Measurements from ENCODE around the gene ABI3BP.

The ABI3BP gene

GRCh38 chr3:100766069-100766468, 227.2 kb downstream of the ABI3BP start:
- no peak for DNase-seq

- no peak for DNase-seq
Observed at GRCh38 chr3:100765437-100765975, 227.7 kb downstream of the ABI3BP start.

GRCh38 chr3:100761951-100762350, 231.3 kb downstream of the ABI3BP start:
- DNase-seq = no peak

GRCh38 chr3:100761211-100761942, 231.8 kb downstream of the ABI3BP start:
- peak; percentile 18 for DNase-seq

- no peak for DNase-seq
Observed at GRCh38 chr3:100760377-100760776, 232.8 kb downstream of the ABI3BP start.

DNA sequence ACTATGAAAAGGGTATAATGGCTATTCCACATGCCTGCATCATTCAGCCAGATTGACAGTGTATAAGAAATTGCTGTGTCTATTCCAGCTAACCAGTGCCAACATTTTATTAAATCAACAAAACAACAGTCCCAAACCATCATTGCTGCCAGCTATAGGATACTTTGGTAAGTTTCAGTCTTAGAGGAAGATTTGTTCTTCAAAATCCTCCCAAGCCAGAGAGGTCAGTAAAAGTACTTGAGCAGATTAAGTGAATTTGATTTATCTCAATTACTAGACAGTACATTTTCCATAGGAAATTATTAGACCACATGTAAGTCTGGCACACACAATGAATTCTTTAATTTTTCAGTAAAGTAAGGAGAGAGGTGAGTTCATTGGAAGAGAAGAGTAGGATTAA, 233.3 kb downstream of the ABI3BP start:
- DNase-seq = no peak

DNA sequence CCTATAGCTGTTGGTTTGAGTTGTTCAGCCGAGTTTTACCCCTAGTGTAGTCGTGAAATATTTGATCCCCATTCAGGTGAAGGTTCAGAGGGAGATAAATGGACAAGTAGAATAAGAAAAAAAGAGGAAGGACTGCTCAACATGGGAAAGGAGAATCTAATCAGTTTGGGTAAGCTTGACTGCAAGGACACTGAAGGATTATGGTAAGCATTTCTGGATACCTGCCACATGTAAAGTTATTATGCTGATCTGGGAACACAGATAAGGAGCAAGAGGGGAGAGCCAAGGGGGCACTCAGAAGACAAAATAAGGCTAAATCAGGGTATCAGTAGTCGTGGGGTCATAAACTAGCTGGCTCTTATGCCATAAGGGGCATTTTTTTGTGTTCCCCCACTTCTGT, 234.1 kb downstream of the ABI3BP start:
- DNase-seq = no peak

GRCh38 chr3:100756441-100756840, 236.8 kb downstream of the ABI3BP start:
- DNase-seq = no peak

DNA sequence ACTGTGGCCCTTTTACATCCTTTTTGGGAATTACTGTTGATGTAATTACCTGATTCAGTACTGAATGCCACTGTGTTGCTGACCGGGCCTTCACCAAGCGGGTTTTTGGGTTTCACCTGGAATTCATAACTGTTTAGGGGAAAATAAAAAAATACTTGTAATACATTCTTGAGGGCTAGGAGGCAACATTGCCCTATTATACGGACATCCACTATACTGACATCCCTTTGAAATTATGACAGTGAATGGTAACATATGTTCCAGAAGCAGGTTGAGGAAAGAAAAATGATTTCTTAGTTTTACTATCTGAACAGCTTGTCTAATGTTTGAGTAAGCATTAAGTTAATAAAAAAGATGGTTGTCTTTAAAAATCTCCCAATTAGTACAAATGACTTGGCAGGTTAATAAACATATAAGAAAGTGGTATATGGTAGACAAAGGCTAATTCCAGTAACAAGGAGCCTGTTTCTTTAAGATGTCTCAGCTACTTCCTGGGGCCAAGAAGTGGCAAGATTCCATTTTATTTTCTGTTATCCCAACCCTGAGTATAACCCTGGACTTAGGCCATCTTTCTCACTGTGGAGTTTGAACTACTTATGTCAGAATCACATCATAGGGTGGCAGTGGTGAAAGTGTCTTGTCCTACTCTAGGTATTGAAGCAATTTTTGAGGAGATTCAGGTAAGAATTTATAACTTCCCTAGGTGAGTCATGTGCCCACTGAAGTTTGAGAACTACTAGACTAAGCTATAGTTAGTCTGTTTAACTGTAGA, 238.5 kb downstream of the ABI3BP start:
- DNase-seq = peak; percentile 12

DNA sequence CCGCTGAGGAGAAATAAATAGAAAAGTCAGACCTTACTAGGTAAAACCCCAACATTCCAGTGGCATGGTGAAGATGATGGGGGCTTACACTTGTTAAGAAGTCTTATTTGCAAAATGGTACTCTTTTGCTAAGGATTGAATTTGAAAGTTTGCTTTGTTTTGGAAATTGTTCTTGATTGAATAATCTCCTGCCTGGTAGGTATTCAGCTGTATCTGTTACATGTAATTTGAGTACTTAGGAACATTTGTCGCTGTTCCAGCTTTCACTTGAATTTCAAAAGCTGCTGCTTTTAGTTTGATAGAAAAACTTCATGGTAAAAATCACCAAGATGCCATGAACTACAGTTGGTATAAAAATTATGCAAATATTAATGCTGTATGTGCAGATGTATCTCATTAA, 239.4 kb downstream of the ABI3BP start:
- DNase-seq = no peak

- no peak for DNase-seq
Observed at GRCh38 chr3:100748967-100749366, 244.3 kb downstream of the ABI3BP start.

GRCh38 chr3:100748220-100748619, 245.0 kb downstream of the ABI3BP start:
- no peak for DNase-seq

GRCh38 chr3:100746092-100746491, 247.1 kb downstream of the ABI3BP start:
- no peak for DNase-seq

- DNase-seq = no peak
Observed at GRCh38 chr3:100745617-100746016, 247.6 kb downstream of the ABI3BP start.

DNA sequence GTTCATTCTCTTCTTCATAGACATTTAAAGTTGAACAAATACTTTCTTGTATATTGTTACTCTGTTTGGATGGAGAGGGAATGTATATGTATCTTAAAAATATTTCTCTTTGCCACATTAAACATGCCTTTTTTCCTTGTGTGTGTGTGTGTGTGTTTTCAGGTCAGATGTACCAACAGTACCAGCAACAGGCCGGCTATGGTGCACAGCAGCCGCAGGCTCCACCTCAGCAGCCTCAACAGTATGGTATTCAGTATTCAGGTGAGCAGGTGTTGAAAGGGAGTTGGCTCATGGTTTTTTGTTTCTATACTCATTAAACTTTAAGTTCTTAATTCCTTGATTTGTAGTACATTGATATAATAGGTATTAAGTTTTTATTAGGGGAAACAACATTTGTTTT, 248.6 kb downstream of the ABI3BP start:
- DNase-seq = no peak

DNA sequence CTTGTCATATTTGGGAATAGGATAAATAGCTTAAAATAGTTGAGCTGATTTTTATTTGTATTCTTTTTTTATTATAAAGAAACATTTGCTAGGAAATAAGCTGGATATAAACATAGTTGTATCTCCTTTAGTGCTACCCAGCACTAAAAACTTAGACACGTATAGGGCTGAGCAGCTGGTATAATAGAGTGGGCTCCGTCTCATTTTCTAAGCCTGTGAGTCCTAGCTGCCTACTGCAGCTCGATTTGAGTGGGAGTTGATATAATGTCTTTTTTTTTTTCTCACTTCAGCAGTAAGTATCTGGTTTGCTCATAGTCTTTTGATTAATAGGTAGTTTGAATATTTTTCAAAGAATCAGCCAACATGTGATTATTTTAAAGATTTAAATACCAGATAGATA, 249.7 kb downstream of the ABI3BP start:
- DNase-seq = no peak

DNA sequence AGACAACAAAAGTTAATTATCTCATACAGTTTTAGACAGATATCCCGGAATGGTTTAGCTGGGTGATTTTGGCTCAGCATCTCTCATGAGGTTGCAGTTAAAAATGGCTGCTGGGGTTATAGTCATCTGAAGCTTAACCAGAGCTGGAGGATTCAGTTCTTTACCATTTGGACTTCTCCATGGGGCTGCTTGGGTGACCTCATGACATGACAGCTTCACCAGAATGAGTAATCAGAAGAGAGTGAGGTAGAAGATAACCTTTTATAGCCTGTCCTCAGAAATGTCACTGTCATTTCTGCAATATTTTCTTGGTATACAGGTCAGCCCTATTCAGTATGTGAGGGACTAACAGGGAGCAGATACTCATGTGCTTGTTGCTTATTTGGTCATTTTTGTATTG, 253.0 kb downstream of the ABI3BP start:
- DNase-seq = no peak

DNA sequence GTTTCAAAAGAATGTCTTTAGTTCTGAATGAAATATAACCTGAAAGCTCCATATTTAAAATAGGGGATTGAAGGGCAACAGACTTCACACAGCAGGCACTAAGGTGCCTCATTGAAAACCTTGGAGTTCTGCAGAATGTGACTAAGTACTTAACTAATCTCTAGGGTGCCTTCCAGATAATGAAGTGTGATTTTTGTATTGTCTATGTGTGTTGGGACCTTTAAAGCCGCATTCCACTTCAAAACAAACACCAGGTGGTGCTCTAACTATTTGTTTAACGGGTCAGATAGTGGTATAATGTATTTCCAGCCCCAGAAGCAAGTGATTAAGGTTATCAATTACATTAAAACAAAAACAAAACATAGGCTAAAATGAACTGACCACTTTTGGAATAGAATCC, 255.9 kb downstream of the ABI3BP start:
- DNase-seq = no peak

GRCh38 chr3:100732435-100732834, 260.8 kb downstream of the ABI3BP start:
- DNase-seq = no peak

- no peak for DNase-seq
Observed at GRCh38 chr3:100730524-100730923, 262.7 kb downstream of the ABI3BP start.

DNA sequence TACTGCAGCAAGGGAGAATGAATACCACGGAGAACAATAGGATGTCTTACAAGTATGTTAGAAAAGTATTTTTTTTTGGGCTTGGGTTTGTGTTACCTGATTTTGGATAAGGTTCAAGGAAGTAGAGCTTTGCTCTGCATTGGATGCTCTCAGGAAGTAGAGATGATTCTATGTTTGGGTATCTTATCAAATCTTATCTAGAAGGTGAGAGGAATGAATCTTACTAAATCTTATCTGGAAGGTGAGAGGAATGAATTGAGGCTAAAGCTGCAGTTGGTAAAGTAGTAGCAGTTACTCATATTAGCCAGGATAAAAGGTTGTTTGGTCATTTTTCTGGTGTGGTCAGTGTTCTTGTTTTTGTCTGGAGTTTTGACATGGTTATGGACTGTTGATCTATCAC, 266.5 kb downstream of the ABI3BP start:
- no peak for DNase-seq

GRCh38 chr3:100725935-100726513, 267.2 kb downstream of the ABI3BP start:
- no peak for DNase-seq

DNA sequence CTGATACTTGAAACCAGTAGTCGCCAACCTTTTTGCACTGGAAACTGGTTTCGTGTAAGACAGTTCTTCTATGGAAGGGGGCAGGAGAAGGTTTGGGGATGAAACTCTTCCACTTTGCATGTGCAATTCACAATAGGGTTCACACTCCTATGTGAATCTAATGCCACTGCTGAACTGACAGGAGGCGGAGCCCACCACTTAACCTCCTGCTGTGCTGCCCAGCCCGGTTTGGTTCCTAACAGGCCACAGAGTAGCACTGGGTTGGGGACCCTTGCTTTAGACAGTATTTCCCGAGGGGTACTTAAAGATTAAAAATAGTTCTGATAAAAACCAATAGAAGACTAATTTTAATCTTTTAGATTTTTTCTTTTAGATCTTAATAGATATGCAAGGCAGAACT, 272.8 kb downstream of the ABI3BP start:
- DNase-seq = no peak

- no peak for DNase-seq
Observed at GRCh38 chr3:100719136-100719535, 274.1 kb downstream of the ABI3BP start.

Measured in NCI-H524 treated with DMSO at 0.1 percent for 48 hours (cell line).